ENCODE measurements around the gene DMKN.
A peak's percentile ranks its signal among the peaks of the same experiment; 100 is the strongest.

DMKN gene

GRCh38 chr19:35513628-35514281 lies at the start of gene DMKN:
TSS of gene DMKN (minus strand) at chr19:35513649. CDS start at chr19:35513475, 174 bp downstream.
- Histone ChIP-seq H3K4me1 (peaks cover 8 to 28% (median 17%) of the 10 kb centered on the region in 10 experiments; a peak in 18 of 20 replicates), H3K4me2 (peak within 1 kb of the TSS in 4 of 11 experiments; percentile 3 to 30 (median 14); a peak in 6 of 22 replicates), H3K27me3 (peaks cover 23 to 41% (median 30%) of the 10 kb centered on the region in 11 experiments), H3K36me3 (no peaks in the 10 kb centered on the region), H3K4me3 (no peak within 1 kb of the TSS), H3K27ac (no peak within 1 kb of the TSS), H3K9me3 (replicated peaks in 1 of 11) (no peaks in the 10 kb centered on the region), H4K20me1 (no peaks in the 10 kb centered on the region; a peak in 2 of 22 replicates), H3K9ac (no peak within 1 kb of the TSS)
- no peak for TF ChIP-seq Cebpa-rat (IDR thresholded peaks at IDR 0.05)

GRCh38 chr19:35562776-35563175 lies 49.3 kb upstream of the DMKN start:
- no peak overlapping the region for H3K4me2 ChIP-seq
- no peak for TF ChIP-seq Cebpa-rat (IDR thresholded peaks at IDR 0.05)

GRCh38 chr19:35562336-35562735 lies 48.9 kb upstream of the DMKN start:
- Histone ChIP-seq H3K27me3 (peaks cover 0 to 6% (median 0%) of the 10 kb centered on the region in 11 experiments; a peak in 4 of 22 replicates), H3K4me2 (no peak overlapping the region), H3K36me3 (no peaks in the 10 kb centered on the region)

More at GRCh38 chr19:35562776-35563175, 49.3 kb upstream of the DMKN start:
- no peak overlapping the region for H3K27ac ChIP-seq
- no peak overlapping the region for H3K9ac ChIP-seq
- peaks cover 0 to 6% (median 0%) of the 10 kb centered on the region in 11 experiments; a peak in 4 of 22 replicates for H3K27me3 ChIP-seq
- H3K4me3 ChIP-seq, result no peak overlapping the region
- H4K20me1 ChIP-seq, result peaks cover 0 to 17% (median 0%) of the 10 kb centered on the region in 11 experiments; a peak in 5 of 22 replicates
- no peaks in the 10 kb centered on the region for H3K36me3 ChIP-seq
- H3K4me1 ChIP-seq, result peaks cover 14 to 19% (median 17%) of the 10 kb centered on the region in 10 experiments
- no peaks in the 10 kb centered on the region for H3K9me3 ChIP-seq (replicated peaks in 1 of 11)

GRCh38 chr19:35561436-35561835 lies 48.0 kb upstream of the DMKN start:
- TF ChIP-seq Cebpa-rat (IDR thresholded peaks at IDR 0.05), result no peak
- H3K36me3 ChIP-seq, result no peaks in the 10 kb centered on the region
- no peak overlapping the region for H3K4me3 ChIP-seq
- H4K20me1 ChIP-seq, result peaks cover 0 to 17% (median 0%) of the 10 kb centered on the region in 11 experiments; a peak in 5 of 22 replicates
- H3K9ac ChIP-seq, result no peak overlapping the region
- no peak overlapping the region for H3K27ac ChIP-seq
- peaks cover 14 to 24% (median 18%) of the 10 kb centered on the region in 10 experiments for H3K4me1 ChIP-seq
- no peaks in the 10 kb centered on the region for H3K9me3 ChIP-seq (replicated peaks in 1 of 11)
- H3K4me2 ChIP-seq, result no peak overlapping the region
- peaks cover 0 to 6% (median 0%) of the 10 kb centered on the region in 11 experiments; a peak in 4 of 22 replicates for H3K27me3 ChIP-seq

More at GRCh38 chr19:35562336-35562735, 48.9 kb upstream of the DMKN start:
- TF ChIP-seq Cebpa-rat (IDR thresholded peaks at IDR 0.05), result no peak
- Histone ChIP-seq H3K4me1 (peaks cover 14 to 22% (median 18%) of the 10 kb centered on the region in 10 experiments), H3K4me3 (no peak overlapping the region), H4K20me1 (peaks cover 0 to 17% (median 0%) of the 10 kb centered on the region in 11 experiments; a peak in 5 of 22 replicates), H3K9me3 (replicated peaks in 1 of 11) (no peaks in the 10 kb centered on the region), H3K27ac (no peak overlapping the region), H3K9ac (no peak overlapping the region)

- H3K27ac ChIP-seq, result no peak overlapping the region
- no peak overlapping the region for H3K9ac ChIP-seq
- H3K36me3 ChIP-seq, result no peaks in the 10 kb centered on the region
- no peaks in the 10 kb centered on the region for H3K9me3 ChIP-seq (replicated peaks in 1 of 11)
- TF ChIP-seq Cebpa-rat (IDR thresholded peaks at IDR 0.05), result no peak
- peaks cover 0 to 17% (median 0%) of the 10 kb centered on the region in 11 experiments; a peak in 5 of 22 replicates for H4K20me1 ChIP-seq
- H3K4me1 ChIP-seq, result peaks cover 14 to 24% (median 19%) of the 10 kb centered on the region in 10 experiments
- peaks cover 0 to 6% (median 0%) of the 10 kb centered on the region in 11 experiments; a peak in 4 of 22 replicates for H3K27me3 ChIP-seq
- no peak overlapping the region for H3K4me3 ChIP-seq
- H3K4me2 ChIP-seq, result no peak overlapping the region
These were observed 47.2 kb upstream of the DMKN start for GRCh38 chr19:35560677-35561076.

- Histone ChIP-seq H3K36me3 (no peaks in the 10 kb centered on the region), H3K4me1 (peaks cover 14 to 25% (median 19%) of the 10 kb centered on the region in 10 experiments), H3K4me2 (no peak overlapping the region), H3K4me3 (no peak overlapping the region), H3K9ac (no peak overlapping the region), H3K9me3 (replicated peaks in 1 of 11) (no peaks in the 10 kb centered on the region), H4K20me1 (peaks cover 0 to 17% (median 0%) of the 10 kb centered on the region in 11 experiments; a peak in 5 of 22 replicates), H3K27me3 (peaks cover 0 to 6% (median 0%) of the 10 kb centered on the region in 11 experiments; a peak in 4 of 22 replicates), H3K27ac (no peak overlapping the region)
- no peak for TF ChIP-seq Cebpa-rat (IDR thresholded peaks at IDR 0.05)
These were observed 46.8 kb upstream of the DMKN start for GRCh38 chr19:35560271-35560670.

GRCh38 chr19:35559781-35560180 lies 46.3 kb upstream of the DMKN start:
- H3K9ac ChIP-seq, result no peak overlapping the region
- H3K4me1 ChIP-seq, result peaks cover 14 to 25% (median 19%) of the 10 kb centered on the region in 10 experiments
- peaks cover 0 to 17% (median 0%) of the 10 kb centered on the region in 11 experiments; a peak in 5 of 22 replicates for H4K20me1 ChIP-seq
- peak overlapping the region in 6 of 11 experiments; percentile 57 to 82 (median 76); a peak in 6 of 22 replicates for H3K4me2 ChIP-seq
- no peak overlapping the region for H3K4me3 ChIP-seq
- H3K27ac ChIP-seq, result no peak overlapping the region
- H3K27me3 ChIP-seq, result peaks cover 0 to 6% (median 0%) of the 10 kb centered on the region in 11 experiments; a peak in 4 of 22 replicates
- no peak for TF ChIP-seq Cebpa-rat (IDR thresholded peaks at IDR 0.05)
- H3K36me3 ChIP-seq, result no peaks in the 10 kb centered on the region
- no peaks in the 10 kb centered on the region for H3K9me3 ChIP-seq (replicated peaks in 1 of 11)

GRCh38 chr19:35559281-35559659 lies 45.8 kb upstream of the DMKN start:
- Histone ChIP-seq H3K27me3 (peaks cover 0 to 6% (median 0%) of the 10 kb centered on the region in 11 experiments; a peak in 4 of 22 replicates), H3K27ac (no peak overlapping the region), H3K4me3 (no peak overlapping the region), H3K9ac (no peak overlapping the region), H3K4me1 (peaks cover 14 to 25% (median 19%) of the 10 kb centered on the region in 10 experiments), H3K36me3 (no peaks in the 10 kb centered on the region), H4K20me1 (peaks cover 0 to 17% (median 0%) of the 10 kb centered on the region in 11 experiments; a peak in 5 of 22 replicates), H3K4me2 (peak overlapping the region; percentile 57 to 84 (median 78)), H3K9me3 (replicated peaks in 1 of 11) (no peaks in the 10 kb centered on the region)
- TF ChIP-seq Cebpa-rat (IDR thresholded peaks at IDR 0.05), result no peak

Measured in BLaER1 treated with 17β-estradiol and CSF1 and Interleukin-3, amounts not matched to agents 10 nM and 100 nM (cell line).